A549 (cell line): ENCODE measurements around the gene KCNQ1.

Source experiments
- EP300 ChIP-seq, 2 experiments: fragments of >200 bp; sonication (Bioruptor Twin); formaldehyde crosslinking; IDR thresholded peaks; 2 replicates in 1 of 2; 3 replicates in 1 of 2; pipeline ENCODE4 v1.6.1; 2016 to 2017
- HOXB13 ChIP-seq: fragments of 250-450 bp; sonication (Bioruptor Pico); IDR thresholded peaks from 2 replicates; pipeline ENCODE4 v1.5.0; 2020; ENCODE audit warnings: low read depth, mild to moderate bottlenecking, moderate library complexity
- MAFK ChIP-seq: fragments of 450-650 bp; IDR thresholded peaks from 2 replicates; pipeline ENCODE4 v1.6.1; 2014; ENCODE audit not compliant: partially characterized antibody
- POLR2A ChIP-seq: IDR thresholded peaks from 2 replicates; pipeline ENCODE4 v1.6.1; 2012; ENCODE audit warnings: mild to moderate bottlenecking, low read length
- RCOR1 ChIP-seq: fragments of 150-350 bp; IDR thresholded peaks from 2 replicates; pipeline ENCODE4 v1.6.1; 2014; ENCODE audit warnings: antibody characterized with exemption, low read length, low read depth
- SMC3 ChIP-seq: fragments of >200 bp; sonication (Bioruptor Twin); formaldehyde crosslinking; IDR thresholded peaks from 3 replicates; pipeline ENCODE4 v1.6.1; 2018; ENCODE audit warnings: inconsistent platforms
- TP53 ChIP-seq: fragments of 250-450 bp; sonication (Bioruptor Pico); IDR thresholded peaks from 2 replicates; pipeline ENCODE4 v1.5.0; 2021; ENCODE audit warnings: mild to moderate bottlenecking, moderate library complexity
- TF ChIP-seq, protein P1 (sequence below): fragments of 200-600 bp; sonication (generic); IDR thresholded peaks from 2 replicates; pipeline ENCODE4 v1.6.1; 2016; ENCODE audit warnings: antibody characterized with exemption, mild to moderate bottlenecking, moderate library complexity
- TF ChIP-seq, protein P2 (sequence below): fragments of >200 bp; sonication (Bioruptor Twin); formaldehyde crosslinking; IDR thresholded peaks from 3 replicates; pipeline ENCODE4 v1.5.1; 2016

DNA sequence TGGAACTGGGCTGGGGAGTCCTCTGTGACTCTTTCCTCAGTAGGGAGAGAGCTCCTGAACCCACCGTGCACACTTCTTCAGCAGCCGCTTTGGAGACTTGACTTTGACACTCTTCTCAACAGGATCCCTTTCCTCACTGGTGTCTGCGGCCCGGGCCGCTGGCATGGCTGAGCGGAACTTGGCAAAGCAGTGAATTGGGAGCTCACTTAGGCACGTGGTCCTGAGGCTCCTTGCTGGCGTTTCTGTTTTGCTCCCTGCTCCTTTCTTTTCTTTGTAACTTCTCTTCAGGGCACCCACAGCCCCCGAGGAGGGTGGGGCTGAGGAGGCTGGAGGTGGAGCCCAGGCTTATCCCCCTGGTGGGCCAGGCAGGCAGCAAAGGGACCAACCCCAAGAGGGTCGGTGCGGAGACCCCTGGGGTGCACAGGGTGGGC, 263.4 kb downstream of the KCNQ1 start:
- no peak for TF ChIP-seq TP53 (CRISPR knock-in tag)
- TF ChIP-seq, protein P1, sequence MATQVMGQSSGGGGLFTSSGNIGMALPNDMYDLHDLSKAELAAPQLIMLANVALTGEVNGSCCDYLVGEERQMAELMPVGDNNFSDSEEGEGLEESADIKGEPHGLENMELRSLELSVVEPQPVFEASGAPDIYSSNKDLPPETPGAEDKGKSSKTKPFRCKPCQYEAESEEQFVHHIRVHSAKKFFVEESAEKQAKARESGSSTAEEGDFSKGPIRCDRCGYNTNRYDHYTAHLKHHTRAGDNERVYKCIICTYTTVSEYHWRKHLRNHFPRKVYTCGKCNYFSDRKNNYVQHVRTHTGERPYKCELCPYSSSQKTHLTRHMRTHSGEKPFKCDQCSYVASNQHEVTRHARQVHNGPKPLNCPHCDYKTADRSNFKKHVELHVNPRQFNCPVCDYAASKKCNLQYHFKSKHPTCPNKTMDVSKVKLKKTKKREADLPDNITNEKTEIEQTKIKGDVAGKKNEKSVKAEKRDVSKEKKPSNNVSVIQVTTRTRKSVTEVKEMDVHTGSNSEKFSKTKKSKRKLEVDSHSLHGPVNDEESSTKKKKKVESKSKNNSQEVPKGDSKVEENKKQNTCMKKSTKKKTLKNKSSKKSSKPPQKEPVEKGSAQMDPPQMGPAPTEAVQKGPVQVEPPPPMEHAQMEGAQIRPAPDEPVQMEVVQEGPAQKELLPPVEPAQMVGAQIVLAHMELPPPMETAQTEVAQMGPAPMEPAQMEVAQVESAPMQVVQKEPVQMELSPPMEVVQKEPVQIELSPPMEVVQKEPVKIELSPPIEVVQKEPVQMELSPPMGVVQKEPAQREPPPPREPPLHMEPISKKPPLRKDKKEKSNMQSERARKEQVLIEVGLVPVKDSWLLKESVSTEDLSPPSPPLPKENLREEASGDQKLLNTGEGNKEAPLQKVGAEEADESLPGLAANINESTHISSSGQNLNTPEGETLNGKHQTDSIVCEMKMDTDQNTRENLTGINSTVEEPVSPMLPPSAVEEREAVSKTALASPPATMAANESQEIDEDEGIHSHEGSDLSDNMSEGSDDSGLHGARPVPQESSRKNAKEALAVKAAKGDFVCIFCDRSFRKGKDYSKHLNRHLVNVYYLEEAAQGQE: no peak
- TF ChIP-seq, protein P2, sequence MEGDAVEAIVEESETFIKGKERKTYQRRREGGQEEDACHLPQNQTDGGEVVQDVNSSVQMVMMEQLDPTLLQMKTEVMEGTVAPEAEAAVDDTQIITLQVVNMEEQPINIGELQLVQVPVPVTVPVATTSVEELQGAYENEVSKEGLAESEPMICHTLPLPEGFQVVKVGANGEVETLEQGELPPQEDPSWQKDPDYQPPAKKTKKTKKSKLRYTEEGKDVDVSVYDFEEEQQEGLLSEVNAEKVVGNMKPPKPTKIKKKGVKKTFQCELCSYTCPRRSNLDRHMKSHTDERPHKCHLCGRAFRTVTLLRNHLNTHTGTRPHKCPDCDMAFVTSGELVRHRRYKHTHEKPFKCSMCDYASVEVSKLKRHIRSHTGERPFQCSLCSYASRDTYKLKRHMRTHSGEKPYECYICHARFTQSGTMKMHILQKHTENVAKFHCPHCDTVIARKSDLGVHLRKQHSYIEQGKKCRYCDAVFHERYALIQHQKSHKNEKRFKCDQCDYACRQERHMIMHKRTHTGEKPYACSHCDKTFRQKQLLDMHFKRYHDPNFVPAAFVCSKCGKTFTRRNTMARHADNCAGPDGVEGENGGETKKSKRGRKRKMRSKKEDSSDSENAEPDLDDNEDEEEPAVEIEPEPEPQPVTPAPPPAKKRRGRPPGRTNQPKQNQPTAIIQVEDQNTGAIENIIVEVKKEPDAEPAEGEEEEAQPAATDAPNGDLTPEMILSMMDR: no peak
- no peak for TF ChIP-seq POLR2A
- TF ChIP-seq RCOR1: no peak
- TF ChIP-seq MAFK: no peak
- no peak for TF ChIP-seq SMC3
- TF ChIP-seq EP300 (IDR thresholded peaks at IDR 0.05): no peak
- no peak for TF ChIP-seq HOXB13 (CRISPR knock-in tag)
